HG03097 (cell line): Measurements from ENCODE around the gene TPCN2.
"Not testable (repeated sequence)": the region's sequence is repeated elsewhere in the genome, so short reads cannot be mapped to it uniquely, and the experiment has no call there.

Experiments used
- ATAC-seq: cut with Tn5 transposase; IDR thresholded peaks from one replicate; pipeline ENCODE4 v1.9.1; 2021; ENCODE audit not compliant: unreplicated experiment, low FRiP score

The TPCN2 gene

DNA sequence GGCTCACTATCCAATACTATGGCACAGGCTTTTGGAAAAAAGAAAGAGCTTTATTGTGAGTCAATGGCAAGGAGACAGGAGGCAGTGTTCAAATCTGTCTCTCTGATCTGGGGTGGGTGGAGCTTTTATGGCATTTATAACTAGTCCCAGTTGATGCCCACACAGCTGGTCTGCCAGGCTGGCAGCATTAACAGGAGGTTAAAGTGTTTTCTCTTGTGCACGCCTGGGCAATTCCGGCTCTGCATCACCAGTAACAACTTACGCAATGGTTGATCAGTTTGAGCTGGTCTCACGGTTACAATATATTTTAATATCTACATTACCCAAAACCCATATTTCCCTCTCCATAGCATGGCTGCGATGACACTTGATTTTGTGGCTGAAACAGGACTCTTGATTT is 91.9 kb downstream of the TPCN2 start:
- no peak for ATAC-seq

DNA sequence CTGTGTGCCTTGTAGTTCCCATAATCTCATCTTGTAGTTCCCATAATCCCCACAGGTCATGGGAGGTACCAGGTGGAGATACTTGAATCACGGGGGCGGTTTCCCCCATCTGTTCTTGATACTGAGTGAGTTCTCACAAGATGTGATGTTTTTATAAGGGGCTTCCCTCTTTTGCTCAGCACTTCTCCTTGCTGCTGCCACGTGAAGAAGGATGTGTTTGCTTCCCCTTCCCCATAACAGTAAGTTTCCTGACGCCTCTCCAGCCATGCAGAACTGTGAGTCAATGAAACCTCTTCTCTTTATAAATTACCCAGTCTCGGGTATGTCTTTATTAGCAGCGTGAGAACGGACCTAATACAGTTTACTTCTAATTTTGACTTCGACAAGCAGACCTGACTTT is 93.0 kb downstream of the TPCN2 start:
- no peak for ATAC-seq

DNA sequence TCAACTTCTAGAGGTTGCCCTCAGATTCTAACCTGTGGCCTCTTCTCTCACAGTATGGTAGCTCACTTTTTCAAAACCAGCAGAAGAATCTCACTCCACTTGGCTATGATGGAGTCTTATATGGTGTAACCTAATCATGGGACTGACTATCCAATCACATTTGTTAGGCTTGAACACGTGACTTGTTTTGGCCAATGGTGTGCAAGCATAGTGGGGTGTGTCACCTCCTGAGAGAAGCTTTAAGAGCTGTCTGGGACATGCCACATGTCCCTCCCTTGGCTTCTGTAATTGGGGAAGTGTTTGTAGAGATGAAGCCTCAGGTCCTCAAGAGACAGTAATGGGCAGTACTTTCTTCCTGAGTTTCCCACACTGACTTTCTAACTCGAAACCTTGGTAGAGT is 94.2 kb downstream of the TPCN2 start:
- no peak for ATAC-seq

DNA sequence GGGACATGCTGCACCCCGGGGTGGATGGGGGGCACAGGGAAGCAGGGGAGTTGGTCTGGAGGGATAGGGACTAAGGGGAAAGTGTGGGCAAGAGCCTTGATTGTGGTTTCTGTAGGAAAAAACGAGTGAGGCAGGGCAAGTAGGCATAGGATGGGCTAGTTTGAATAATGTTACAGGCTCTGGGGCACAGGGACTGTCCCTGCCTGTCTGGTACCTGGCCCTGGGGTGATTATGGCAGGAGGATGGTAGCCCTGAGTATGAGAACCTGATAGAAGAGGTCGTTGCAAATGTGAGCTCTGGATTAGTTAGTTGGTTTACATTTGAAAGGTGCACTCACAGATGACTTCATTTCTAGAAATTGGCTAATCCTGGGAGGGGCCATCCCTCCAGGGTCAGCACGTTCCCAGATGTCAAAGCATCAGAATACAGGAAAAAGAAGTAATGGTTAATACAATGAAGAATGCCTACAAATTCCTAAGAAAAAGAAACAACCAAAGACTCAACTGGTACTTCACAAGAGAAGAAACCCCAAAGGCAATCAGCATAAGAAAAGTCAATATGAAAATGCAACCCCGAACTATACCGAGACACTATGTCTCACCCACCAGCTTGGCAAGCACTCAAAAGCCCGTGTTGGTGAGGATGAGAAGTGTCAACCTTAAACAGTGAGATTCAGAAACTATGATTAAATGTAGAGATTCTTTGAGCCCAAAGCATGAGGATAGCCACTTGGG is 95.8 kb downstream of the TPCN2 start:
- no peak for ATAC-seq

DNA sequence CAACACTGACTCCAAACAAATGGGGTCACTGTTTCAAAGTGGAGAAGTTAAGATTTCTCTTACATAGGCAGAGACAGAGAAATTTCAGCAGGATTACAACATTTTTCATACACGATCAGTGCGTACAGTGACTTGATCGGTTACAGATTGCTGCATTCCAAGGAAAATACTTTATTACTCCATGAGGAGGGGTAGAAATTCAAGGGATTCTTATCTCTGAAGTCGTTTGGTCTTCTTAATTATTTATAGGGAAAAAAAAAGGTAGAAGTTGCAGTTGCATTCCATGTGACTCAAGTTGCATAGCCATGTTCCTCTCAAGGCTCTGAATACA is 96.3 kb downstream of the TPCN2 start:
- ATAC-seq: no peak

DNA sequence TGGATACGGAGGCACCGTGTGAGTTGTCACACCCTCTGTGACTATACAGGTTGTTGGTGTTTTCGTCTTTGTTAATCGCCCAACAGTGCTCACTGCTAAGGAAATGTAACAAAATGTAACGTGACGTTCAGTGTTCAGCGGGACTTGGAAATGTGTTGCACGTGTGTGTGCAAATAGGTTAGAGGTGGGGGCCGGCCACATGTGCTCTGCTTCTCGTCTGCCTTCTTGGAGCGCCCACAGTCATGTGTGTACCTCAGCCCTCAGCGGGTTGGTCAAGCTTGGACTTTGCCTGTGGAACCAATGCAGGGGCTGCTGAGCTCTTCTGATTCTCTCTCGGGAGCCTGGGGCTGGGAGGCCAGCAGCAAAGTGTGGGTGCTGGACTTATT is 99.6 kb downstream of the TPCN2 start:
- no peak for ATAC-seq

DNA sequence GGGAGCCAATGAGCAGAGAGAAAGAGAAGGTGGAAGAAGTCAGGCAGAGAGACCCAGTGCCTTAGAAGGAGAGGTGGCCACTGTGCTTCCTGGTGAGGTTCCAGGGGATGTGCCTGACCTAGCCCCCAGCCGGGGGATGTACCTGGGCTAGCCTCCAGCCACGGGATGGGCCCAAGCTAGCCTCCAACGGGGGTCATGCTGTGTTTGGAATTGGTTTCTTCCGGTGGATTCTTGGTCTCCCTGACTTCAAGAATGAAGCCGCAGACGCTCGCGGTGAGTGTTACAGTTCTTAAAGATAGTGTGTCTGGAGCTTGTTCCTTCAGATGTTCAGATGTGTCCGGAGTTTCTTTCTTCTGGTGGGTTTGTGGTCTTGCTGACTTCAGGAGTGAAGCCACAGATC is 100.1 kb downstream of the TPCN2 start:
- ATAC-seq: no peak

DNA sequence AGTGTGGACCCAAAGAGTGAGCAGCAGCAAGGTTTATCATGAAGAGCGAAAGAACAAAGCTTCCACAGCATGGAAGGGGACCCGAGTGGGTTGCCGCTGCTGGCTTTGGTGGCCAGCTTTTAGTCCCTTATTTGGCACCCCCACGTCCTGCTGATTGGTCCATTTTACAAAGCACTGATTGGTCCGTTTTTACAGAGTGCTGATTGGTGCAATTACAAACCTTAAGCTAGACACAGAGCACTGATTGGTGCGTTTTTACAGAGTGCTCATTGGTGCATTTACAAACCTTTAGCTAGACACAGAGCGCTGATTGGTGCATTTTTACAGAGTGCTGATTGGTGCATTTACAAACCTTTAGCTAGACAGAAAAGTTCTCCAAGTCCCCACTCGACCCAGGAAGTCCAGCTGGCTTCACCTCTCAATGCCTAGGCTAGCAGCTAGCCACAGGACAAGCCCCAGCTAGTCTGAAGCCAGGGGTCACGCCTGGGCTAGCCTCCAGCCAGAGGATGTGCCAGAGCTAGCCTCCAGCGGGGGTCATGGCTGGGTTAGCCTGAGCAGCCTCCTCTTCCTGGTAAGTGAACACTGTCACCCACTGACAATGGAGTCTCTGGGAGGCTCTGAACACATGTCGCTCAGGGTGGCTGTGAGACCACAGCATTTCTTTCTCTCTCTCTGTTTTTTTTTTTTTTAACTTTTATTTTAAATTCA is 100.8 kb downstream of the TPCN2 start:
- not testable (repeated sequence) for ATAC-seq

- ATAC-seq: no peak
Observed at GRCh38 chr11:69150175-69150574, 101.4 kb downstream of the TPCN2 start.

DNA sequence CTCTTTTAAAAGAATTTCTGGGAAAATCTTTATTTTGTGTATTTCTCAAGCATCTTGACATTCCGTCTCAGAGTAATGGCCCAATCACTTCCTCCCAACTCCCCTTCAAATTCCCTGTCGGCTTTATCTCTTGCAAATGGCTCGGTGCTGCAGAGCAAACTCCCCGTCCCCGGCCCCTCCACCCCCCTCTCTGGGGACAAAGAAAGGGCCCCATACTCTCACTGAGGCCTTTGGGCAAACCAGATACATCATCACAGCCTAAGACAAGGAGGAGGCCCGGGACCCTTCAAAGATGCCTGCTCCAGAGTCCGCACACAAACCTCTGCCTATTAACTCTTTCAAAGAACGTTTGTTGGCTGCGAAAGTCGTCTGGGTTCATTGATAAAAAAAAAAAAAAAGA is 103.1 kb downstream of the TPCN2 start:
- no peak for ATAC-seq

- ATAC-seq: no peak
Observed at GRCh38 chr11:69152733-69153421, 104.1 kb downstream of the TPCN2 start.

DNA sequence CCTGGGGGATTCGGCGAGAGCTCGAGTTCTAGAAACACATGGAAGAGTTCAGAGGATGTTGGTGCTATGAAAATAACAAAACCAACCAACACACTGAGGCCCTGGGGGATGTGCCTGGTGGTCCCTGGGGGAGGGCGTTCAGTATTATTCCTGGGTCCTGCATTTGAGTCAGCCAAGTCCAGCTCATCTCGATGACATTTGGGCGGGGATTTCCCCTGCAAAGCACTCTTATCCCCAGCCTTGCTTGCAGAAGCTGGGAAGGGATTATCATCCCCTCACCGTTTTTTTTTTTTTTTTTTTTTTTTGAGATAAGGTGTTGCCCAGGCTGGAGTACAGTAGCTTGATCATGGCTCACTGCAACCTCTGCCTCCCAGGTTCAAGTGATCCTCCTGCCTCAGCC is 104.9 kb downstream of the TPCN2 start:
- no peak for ATAC-seq

DNA sequence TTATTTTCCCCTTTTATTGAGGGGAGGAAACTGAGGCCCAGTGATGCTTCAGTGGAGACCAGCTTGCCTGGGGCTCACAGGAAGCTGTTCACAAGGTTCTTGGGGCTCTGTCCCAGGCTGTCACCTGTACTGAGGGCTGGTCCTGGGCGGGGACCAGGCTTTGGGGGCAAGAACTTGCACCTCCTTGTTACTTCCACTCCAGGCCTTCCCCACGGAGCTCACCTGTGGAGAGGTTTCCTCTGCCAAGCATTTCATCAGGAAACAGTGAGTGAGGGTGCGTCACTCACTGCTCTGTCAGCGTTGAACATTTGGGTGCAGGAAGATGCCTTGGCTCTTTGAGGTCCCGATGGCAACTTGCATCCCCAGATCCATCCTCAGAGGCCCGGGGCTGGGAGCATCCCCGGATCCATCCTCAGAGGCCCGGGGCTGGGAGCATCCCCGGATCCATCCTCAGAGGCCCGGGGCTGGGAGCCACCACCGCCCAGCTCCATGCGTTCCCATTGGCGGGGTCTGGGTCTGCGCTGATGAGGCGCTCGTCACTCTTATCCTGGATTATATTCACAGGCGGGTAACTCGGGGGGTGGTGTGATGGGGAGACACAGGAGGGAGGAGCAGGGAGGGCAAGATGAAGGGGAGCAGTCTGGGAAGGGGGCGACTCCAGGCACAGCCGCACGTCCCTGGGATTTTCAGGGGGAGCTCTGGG is 105.6 kb downstream of the TPCN2 start:
- ATAC-seq: no peak

DNA sequence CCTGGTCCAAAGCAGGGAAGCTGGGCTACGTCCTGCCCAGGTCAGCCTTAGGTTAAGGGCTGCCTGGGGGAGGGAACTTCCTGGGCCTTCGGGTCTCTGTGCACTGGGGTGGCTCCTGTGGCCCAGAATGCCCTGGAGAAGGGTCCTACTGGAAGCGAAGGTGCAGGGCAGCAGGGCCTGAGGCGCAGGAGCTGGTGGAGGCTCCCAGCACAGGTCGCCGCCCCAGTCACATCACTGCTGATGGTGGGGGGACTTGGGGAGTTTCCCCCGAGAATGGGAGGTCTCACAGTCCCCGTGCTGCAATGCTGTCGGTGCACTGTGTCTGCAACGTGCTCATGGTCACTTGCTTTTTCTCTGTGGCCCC is 106.2 kb downstream of the TPCN2 start:
- no peak for ATAC-seq

DNA sequence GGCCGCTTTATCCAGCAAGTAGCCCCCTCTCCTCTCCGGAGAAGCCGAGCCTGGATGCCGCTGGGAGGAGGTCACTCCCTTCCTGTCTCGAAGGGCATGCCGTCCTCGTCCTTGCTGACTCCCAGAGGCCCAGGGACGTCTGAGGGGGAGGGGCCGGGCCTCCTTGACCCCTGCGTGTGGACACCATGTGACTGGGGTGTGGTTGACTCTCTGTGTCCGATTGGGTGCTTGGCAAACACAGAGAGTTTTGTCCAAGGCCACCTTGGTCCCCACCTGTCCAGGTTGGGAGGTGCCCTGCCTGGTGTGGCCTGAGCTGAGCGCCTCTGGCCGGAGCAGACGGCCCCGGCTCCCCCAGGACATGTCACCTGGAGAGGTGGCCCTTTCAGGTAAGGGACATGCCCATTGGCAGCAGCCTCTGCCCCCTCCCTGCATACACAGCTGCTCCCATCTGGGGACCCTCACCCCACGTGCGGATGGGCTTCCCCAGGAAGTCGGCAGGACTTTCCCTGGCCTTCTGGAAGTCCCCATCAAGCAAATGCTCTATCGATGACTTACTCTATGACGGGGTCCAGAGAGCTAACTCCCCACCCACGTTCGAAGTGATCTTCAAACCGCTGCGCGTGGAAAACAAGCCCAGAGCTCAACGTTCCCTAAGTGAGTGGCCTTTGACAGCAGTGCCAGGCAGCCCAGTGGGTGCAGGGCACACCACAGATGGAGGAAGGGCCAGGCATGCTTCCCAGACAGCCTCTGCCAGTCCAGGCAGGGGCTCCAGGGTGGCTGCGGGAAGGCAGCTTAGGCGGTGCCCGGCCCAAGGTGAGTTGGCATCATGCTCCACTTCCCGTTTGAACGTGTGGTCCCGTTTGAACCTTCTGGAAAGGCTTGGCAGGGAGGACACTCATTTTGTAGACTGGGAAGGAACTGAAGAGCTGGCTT is 106.8 kb downstream of the TPCN2 start, which contains the start of gene SMIM38:
TSS of gene SMIM38 (plus strand) at position 634 of the 933 bp plus-strand sequence. CDS start 1,912 bp downstream, outside the sequence.
- no peak for ATAC-seq

DNA sequence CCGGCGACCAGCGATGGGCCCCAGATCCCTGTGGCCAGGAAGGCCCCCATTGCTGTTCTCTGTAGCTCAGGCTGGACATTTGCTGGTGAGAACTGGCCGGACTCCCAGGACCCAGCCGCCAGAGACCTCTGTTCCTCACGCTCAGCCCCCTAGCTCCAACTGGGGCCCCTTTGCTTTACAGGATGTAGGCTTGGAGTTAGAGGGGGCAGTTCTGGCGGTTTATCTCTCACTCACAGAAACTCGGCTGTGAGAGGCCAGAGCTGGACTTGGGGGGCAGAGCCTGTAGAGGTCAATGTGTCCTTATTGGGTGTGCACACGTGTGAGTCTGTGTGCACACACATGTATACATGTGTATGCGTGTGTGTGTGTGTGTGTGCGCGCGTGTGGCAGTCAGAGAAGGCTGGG is 107.5 kb downstream of the TPCN2 start:
- no peak for ATAC-seq

DNA sequence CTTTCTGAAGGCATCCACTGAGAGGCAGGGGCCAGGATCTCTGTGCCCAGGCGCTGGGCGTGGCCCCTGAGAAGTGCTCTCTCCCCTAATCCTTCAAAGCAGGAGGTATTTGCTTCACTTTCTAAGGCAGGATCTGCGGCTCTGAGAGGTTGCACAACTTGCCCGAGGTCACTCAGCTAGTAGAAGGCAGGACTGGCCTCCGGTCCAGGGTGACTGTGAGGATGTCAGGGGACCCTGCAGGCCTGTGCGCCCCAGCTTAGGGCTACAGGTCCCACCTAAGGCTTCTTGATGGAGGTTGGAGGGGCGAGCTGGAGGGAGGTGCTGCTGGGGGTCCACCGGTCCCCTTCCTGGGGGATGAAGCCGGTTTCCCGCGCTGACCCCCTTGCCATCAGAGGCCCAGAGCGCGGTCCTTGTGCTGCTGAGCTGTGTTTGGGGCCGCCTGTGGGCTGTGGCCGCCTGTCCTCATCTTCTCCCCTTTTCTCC is 108.0 kb downstream of the TPCN2 start:
- ATAC-seq: no peak

- no peak for ATAC-seq
Observed at GRCh38 chr11:69157156-69157821, 108.6 kb downstream of the TPCN2 start.

DNA sequence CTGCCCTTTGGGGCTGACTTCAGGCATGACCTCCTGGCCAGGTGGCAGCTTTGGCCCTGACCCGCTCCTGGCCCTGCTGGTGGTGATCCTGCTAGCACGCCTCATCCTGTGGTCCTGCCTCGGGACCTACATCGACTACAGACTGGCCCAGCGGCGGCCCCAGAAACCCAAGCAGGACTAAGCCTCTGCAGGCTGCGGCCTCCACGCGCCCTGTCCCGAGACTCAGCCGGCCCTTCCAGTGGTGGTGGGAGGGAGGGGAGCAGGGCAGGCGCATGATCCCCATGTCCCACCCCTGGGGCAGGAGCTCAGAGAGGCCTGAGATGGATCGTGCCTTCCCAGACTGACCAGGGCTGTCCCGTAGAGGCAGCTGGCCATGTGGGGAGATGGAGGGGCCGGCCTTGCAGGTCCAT is 109.1 kb downstream of the TPCN2 start:
- ATAC-seq: no peak
